ENCODE results near the gene CAMK2D.

Gene CAMK2D

GRCh38 chr4:113763029-113763285, 1.4 kb upstream of the CAMK2D start:
- TF ChIP-seq CTCF (conservative IDR thresholded peaks at IDR 0.05), result no peak
- H3K27ac ChIP-seq, result peak overlapping the region; percentile 96

GRCh38 chr4:113762186-113763028, 869 bp upstream of the CAMK2D start:
- no peak for TF ChIP-seq CTCF (conservative IDR thresholded peaks at IDR 0.05)
- peak overlapping the region; percentile 96 for H3K27ac ChIP-seq

GRCh38 chr4:113760795-113761619, 531 bp downstream of the CAMK2D start:
- H3K27ac ChIP-seq, result peak overlapping the region; percentile 96

GRCh38 chr4:113760094-113760794, 1.3 kb downstream of the CAMK2D start:
- H3K27ac ChIP-seq, result peak overlapping the region; percentile 96

More at GRCh38 chr4:113760795-113761619, 531 bp downstream of the CAMK2D start:
- no peak for TF ChIP-seq CTCF (conservative IDR thresholded peaks at IDR 0.05)

GRCh38 chr4:113759696-113760093, 1.8 kb downstream of the CAMK2D start:
- H3K27ac ChIP-seq, result peak overlapping the region; percentile 96
- TF ChIP-seq CTCF (conservative IDR thresholded peaks at IDR 0.05), result no peak

More at GRCh38 chr4:113760094-113760794, 1.3 kb downstream of the CAMK2D start:
- TF ChIP-seq CTCF (conservative IDR thresholded peaks at IDR 0.05), result no peak

GRCh38 chr4:113758372-113758771, 3.2 kb downstream of the CAMK2D start:
- peak overlapping the region; percentile 96 for H3K27ac ChIP-seq

More at GRCh38 chr4:113758372-113758771, 3.2 kb downstream of the CAMK2D start:
- TF ChIP-seq CTCF (conservative IDR thresholded peaks at IDR 0.05), result no peak

Measured in VCaP (cell line).